ENCODE measurements around the gene CCNC.

GRCh38 chr6:99589907-99590493 is 21.5 kb upstream of the CCNC start:
- TF ChIP-seq CTCF (IDR thresholded peaks at IDR 0.05) (no peak), POLR2A (IDR thresholded peaks at IDR 0.05) (no peak)
